NCI-H1092 treated with DMSO at 0.1 percent for 48 hours (cell line): Measurements from ENCODE around the gene CCDC82.

Experiments used
- DNase-seq: peaks from one replicate; lab custom pipeline; 2025; lab: John Stamatoyannopoulos, UW

CCDC82 gene

GRCh38 chr11:96306933-96307775 lies 82.6 kb downstream of the CCDC82 start:
- DNase-seq, result peak; percentile 88

GRCh38 chr11:96306600-96306932 lies 83.1 kb downstream of the CCDC82 start:
- DNase-seq, result no peak

- no peak for DNase-seq
Observed at GRCh38 chr11:96306071-96306470, 83.6 kb downstream of the CCDC82 start.

- no peak for DNase-seq
Observed at GRCh38 chr11:96303980-96304379, 85.7 kb downstream of the CCDC82 start.

- no peak for DNase-seq
Observed at GRCh38 chr11:96303064-96303463, 86.6 kb downstream of the CCDC82 start.
